OCI-LY7 (cell line): ENCODE data around the gene FREY1.

Experiments
- CTCF ChIP-seq: fragments of 200-600 bp; sonication (generic); conservative IDR thresholded peaks from 2 replicates; pipeline ENCODE4 v1.5.1; 2014; ENCODE audit warnings: mild to moderate bottlenecking, antibody characterized with exemption, low read length, moderate library complexity, mixed read lengths
- EZH2phosphoT487 ChIP-seq: fragments of 200-600 bp; sonication (generic); IDR thresholded peaks from 2 replicates; pipeline ENCODE4 v1.6.1; 2018; ENCODE audit warnings: low read depth, borderline replicate concordance, mild to moderate bottlenecking, mixed run types, antibody characterized with exemption, low read length, moderate library complexity, mixed read lengths

GRCh38 chr11:45915446-45915845 is 8.4 kb upstream of the FREY1 start:
- TF ChIP-seq CTCF (no peak), EZH2phosphoT487 (no peak)
